CD4-positive, alpha-beta T cell treated with Interleukin-6 for 4 hours (primary cell): ENCODE results near the gene KIAA1671.
"Not testable (repeated sequence)": the region's sequence is repeated elsewhere in the genome, so short reads cannot be mapped to it uniquely, and the experiment has no call there.

Experiments
- DNase-seq: peaks from one replicate; pipeline ENCODE4 v3.0.0-alpha.2; 2020; ENCODE audit warnings: mixed read lengths

The KIAA1671 gene

GRCh38 chr22:25207553-25208157 lies 255.1 kb downstream of the KIAA1671 start:
- no peak for DNase-seq

GRCh38 chr22:25208328-25208727 lies 255.8 kb downstream of the KIAA1671 start:
- DNase-seq = no peak

DNA sequence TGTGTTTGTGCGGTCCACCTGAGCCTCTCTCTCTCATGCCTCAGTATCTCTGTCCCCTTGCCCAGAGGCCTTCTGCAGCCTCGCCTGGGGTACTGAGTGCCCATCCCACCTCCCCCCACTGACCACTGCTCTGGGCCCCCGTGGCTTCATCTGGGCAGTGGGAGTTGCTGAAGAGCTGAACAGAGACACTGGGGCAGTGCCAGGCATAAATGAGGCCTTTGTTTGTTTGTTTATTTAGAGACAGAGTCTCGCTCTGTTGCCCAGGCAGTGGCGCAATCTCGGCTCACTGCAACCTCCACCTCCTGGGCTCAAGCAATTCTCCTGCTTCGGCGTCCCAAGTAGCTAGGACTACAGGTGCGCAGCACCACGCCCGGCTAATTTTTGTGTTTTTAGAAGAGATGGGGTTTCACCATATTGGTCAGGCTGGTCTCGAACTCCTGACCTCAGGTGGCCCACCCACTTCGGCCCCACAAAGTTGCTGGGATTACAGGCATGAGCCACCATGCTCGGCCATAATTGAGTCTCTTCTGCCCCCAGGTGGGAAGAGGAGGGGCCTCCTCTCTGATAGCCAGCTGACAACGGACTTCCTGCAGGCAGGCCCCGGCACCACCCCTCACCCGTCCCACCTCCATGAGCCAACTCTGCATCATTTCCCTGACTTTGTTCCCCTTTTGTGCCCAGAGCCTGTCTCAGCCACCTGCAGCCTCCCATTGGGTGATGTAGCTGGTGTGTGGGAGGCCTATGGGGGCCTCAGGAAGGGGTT lies 256.4 kb downstream of the KIAA1671 start:
- no peak for DNase-seq

GRCh38 chr22:25210793-25211192 lies 258.3 kb downstream of the KIAA1671 start:
- DNase-seq = no peak

- DNase-seq = no peak
Measured at GRCh38 chr22:25212337-25212736, 259.8 kb downstream of the KIAA1671 start.

- DNase-seq = no peak
Measured at GRCh38 chr22:25213221-25213620, 260.7 kb downstream of the KIAA1671 start.

DNA sequence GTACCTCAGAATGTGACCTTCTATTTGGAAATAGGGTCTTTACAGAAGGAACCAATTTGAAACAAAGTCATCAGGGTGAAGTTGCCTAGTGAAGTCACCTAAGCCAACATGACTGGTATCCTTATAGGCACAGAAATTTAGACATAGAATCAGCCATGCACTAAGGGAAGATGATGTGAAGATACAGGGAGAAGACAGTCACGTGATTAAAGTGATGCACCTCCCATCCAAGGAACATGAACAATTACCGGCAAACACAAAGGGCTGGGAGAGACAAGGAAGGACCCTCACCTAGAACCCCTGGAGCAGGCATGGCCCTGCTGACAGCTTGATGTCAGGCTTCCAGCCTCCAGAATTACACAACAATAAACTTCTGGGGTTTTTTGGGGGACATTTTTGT lies 263.7 kb downstream of the KIAA1671 start:
- no peak for DNase-seq

GRCh38 chr22:25219211-25219689 lies 266.7 kb downstream of the KIAA1671 start, which contains the start of gene CRYBB2:
CRYBB2 (plus strand) TSS chr22:25219639; CDS start chr22:25221430, 1,791 bp downstream.
- DNase-seq = no peak

DNA sequence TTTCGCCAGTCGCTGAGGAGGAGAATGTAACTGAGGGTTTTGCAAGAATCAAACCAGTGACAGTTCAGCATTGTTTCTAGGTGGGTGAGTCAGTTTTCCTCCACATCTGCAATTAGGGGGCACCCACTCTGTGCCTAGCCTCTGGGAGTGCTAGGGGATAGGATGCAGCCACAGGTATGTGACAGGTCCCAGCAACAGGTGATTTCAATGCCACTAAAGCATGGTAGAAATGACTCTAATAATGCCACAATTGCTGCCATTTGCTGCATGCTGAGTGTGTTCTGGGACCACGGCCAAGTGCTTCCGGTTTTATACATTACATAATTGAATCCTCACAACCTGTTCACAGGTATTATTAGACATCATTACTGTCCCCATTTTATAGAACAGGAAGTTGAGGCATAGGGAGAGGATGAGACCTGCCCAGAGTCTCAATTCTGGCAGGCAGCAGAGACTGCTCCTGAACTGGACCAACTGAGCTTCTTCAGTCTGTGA lies 267.5 kb downstream of the KIAA1671 start:
- DNase-seq = no peak

- no peak for DNase-seq
Measured at GRCh38 chr22:25221790-25222189, 269.3 kb downstream of the KIAA1671 start.

- DNase-seq = no peak
Measured at GRCh38 chr22:25223269-25223850, 270.8 kb downstream of the KIAA1671 start.

DNA sequence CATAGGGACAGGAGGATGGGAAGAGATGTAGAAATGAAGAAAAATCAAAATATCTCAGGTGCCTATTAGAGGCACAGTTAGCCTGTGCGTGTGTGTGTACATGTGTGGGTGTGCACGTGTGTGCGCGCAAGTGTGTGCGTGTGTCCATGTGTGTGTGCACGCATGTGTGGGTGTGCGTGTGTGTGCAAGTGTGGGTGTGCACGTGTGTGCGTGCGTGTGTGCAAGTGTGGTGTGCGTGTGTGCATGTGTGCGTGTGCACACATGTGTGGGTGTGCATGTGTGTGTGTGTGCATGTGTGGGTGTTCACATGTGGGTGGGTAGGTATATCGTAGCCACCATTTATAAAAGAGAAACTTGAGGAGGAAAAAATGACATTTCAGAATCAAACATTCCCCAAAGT lies 276.3 kb downstream of the KIAA1671 start:
- DNase-seq = no peak

GRCh38 chr22:25230760-25231159 lies 278.2 kb downstream of the KIAA1671 start:
- not testable (repeated sequence) for DNase-seq

DNA sequence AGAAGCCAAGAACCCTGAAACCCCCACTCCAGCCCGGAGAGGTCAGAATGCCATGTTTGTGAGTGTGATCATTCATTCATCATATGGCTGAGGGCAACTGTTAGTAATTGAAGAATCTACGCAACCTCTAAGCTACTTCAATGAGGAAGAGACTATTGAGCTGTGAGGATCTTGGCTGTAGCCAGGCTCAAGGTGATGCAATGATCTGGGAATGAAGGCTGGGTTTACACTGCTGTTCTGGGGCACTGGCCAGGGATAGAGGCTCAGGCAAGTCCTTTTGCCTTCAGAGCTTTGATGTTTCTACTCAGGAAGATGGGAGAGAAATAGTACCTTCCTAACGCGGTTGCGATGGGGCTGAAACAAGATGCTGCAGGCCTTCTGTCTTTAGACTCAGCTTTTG lies 279.8 kb downstream of the KIAA1671 start:
- no peak for DNase-seq

- DNase-seq = not testable (repeated sequence)
Measured at GRCh38 chr22:25233706-25234105, 281.2 kb downstream of the KIAA1671 start.

DNA sequence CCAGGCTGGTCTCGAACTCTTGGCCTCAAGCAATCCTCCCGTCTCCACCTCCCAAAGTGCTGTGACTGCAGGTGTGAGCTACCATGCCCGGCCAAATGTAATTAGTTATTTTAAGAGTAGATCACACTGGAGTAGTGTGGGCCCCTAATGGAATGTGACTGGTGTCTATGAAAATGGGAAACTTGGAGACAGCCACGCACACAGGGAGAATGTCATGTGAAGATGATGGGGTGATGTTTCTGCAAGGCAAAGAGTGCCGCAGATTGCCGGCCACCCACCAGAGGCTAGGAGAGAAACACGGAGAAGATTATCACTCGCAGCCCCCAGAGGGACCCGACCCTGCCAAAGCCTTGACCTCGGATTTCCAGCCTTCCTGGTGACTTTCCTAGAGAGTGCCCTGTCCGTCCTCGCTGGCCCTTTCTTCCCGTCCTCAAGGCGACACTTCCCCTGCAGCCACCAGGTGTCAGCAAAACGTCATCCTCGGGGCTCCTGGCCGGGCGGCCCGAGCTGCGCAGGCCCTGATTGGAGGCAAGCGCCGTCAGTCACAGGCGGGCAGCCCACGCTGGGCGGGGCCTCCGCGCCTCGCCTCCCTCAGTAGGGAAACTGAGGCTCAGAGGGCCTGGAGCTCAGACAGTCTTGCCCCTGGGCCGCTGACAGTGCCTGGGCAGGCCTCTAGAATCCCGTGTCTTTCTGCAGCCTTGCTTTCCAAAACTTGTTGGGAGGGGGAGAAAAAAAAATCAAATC lies 283.2 kb downstream of the KIAA1671 start:
- DNase-seq = peak; percentile 54

- no peak for DNase-seq
Measured at GRCh38 chr22:25236417-25236816, 283.9 kb downstream of the KIAA1671 start.

DNA sequence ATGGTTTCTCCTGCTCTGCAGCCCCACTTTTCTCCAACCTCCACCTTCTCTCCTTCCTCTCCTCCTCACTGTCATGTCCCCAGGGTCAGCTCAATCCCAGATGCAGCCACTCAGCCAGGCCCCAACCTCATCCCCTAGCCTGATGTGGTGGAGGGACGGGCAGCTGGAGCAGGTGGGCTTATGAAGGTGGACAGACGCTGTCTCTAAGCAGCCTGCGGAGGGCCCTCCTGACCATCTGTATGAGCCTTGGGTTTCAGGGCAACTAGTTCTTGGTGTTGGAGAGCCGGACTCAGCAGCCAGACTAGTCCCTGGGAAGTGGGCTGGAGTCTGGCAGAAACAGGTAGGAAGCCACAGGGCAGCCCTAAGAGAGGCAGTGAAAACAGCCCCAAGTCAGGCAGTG lies 285.0 kb downstream of the KIAA1671 start:
- DNase-seq = no peak

DNA sequence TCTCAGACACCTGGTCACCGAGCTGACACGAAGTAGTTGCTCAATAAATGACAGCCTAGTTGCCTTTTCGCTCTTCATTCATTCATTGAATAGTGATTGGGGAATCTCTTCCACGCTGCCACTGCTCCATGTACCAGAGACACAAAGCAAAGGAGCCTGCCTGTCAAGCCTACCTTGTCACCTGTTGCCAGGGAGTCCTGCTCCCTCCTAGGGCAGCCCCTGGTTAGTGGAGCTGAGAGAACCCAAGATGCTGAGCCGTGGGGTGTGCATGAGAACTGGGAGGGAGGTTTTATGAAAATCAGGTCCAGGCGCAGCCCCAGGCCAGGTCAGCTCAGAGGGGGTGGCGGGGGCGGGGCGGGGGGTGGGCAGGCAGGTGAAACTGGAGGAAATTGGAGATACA lies 285.5 kb downstream of the KIAA1671 start:
- not testable (repeated sequence) for DNase-seq
